Measurements from ENCODE around the gene YAE1.

- TF ChIP-seq, protein P1, sequence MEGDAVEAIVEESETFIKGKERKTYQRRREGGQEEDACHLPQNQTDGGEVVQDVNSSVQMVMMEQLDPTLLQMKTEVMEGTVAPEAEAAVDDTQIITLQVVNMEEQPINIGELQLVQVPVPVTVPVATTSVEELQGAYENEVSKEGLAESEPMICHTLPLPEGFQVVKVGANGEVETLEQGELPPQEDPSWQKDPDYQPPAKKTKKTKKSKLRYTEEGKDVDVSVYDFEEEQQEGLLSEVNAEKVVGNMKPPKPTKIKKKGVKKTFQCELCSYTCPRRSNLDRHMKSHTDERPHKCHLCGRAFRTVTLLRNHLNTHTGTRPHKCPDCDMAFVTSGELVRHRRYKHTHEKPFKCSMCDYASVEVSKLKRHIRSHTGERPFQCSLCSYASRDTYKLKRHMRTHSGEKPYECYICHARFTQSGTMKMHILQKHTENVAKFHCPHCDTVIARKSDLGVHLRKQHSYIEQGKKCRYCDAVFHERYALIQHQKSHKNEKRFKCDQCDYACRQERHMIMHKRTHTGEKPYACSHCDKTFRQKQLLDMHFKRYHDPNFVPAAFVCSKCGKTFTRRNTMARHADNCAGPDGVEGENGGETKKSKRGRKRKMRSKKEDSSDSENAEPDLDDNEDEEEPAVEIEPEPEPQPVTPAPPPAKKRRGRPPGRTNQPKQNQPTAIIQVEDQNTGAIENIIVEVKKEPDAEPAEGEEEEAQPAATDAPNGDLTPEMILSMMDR (IDR thresholded peaks at IDR 0.05), result no peak
- TF ChIP-seq POLR2AphosphoS5 (IDR thresholded peaks at IDR 0.05) (no peak), POLR2A (IDR thresholded peaks at IDR 0.05) (no peak)
These were observed 11.1 kb downstream of the YAE1 start for GRCh38 chr7:39577229-39577874.

All from transverse colon (tissue), 4 donors.